Activated T-helper 2 cell treated with anti-CD3 and anti-CD28 coated beads, Interferon-gamma antibody, Interleukin-2, Interleukin-4, amounts not matched to agents 10 μg/mL and 5 μg/mL and 100 μg/mL, durations not matched to agents 14 hours and 24 hours and 36 hours (primary cell): ENCODE measurements around the gene DYNLL1. TPM values are rescaled to one million over a fixed set of nuclear protein-coding genes. Genes with fewer than 3 reads are reported as not detected.

ENCODE experiments used
- DNase-seq: peaks from one replicate; pipeline ENCODE4 v3.0.0; 2021; ENCODE audit warnings: low spot score
- H3K27ac Mint-ChIP-seq: one replicate; pipeline ENCODE4 v1.8.0; 2021; ENCODE audit warnings: mixed read lengths
- H3K27me3 Mint-ChIP-seq: one replicate; pipeline ENCODE4 v1.8.0; 2021; ENCODE audit warnings: low read depth, mixed read lengths
- H3K36me3 Mint-ChIP-seq: one replicate; pipeline ENCODE4 v1.8.0; 2021; ENCODE audit warnings: low read depth, mixed read lengths
- H3K4me1 Mint-ChIP-seq: one replicate; pipeline ENCODE4 v1.8.0; 2021; ENCODE audit warnings: low read depth, mixed read lengths
- H3K4me3 Mint-ChIP-seq: one replicate; pipeline ENCODE4 v1.8.0; 2021; ENCODE audit warnings: low read depth, mild to moderate bottlenecking, moderate library complexity, mixed read lengths
- H3K9me3 Mint-ChIP-seq: one replicate; pipeline ENCODE4 v1.8.0; 2021; ENCODE audit warnings: mixed read lengths
- intact Hi-C: fragments of 100-400 bp; cut with micrococcal nuclease; formaldehyde crosslinking; loops from one replicate; pipeline ENCODE4 v1.15.1; 2023
- total RNA-seq: library from RNA; stranded (reverse); gene quantifications from 2 replicates; pipeline ENCODE4 v1.2.3, GENCODE V29; 2022

The DYNLL1 gene
- total RNA-seq, 1 donor from 2014 or later = 323 TPM

DNA sequence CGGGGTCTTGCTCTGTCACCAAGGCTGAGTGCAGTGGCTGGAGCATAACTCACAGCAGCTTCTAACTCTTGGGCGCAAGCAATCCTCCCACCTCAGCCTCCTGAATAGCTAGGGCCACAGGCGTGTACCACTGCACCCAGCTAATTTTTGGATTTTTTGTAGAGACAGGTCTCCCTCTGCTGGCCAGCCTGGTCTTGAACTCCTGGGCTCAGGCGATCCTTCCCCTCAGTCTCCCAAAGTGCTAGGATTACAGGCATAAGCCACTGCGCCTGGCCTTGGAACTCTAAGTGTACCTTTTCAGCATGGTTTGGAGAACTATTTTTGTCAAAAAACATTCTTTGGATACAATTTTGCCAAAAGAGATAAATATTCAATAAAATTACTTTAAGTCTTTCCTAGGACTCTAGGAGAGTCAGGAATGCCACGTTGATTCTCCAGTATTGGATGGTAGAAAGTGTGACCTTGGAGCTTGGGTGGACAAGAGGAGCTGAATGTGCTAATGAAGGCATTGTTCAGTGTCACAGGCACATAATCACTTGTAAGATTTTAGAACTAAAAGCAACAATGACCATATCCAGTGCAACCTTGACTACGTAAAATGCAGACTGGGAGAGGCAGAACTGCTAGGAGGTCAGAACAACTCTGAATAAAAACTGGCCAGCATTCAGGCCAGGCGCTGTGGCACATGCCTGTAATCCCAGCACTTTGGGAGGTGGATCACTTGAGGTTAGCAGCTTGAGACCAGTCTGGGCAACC, 29.2 kb upstream of the DYNLL1 start:
- peaks cover 63% of the 10 kb centered on the region for H3K36me3 Mint-ChIP-seq
- peaks cover 33% of the 10 kb centered on the region for H3K4me1 Mint-ChIP-seq
- H3K27ac Mint-ChIP-seq = no peak overlapping the region
- no peak for DNase-seq
- no peaks in the 10 kb centered on the region for H3K27me3 Mint-ChIP-seq
- intact Hi-C loops = no loop called here
- no peaks in the 10 kb centered on the region for H3K9me3 Mint-ChIP-seq
- H3K4me3 Mint-ChIP-seq = peak overlapping the region; percentile 95

DNA sequence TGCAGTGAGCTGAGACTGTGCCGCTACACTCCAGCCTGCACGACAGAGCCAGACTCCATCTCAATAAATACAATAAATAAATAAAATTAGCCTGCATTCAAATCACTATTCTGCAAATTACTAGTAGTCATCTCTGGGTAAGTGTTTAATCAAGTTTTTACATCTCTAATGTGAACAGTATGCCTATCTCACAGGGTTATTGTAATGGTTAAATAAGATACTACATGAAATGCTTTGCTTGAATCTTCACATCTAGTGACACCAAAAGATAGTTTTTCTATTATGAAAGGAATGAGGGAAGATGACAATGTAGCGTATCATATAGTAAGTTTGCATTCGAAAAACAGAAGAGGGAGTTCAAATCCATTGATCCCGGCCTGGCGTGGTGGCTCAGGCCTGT, 28.5 kb upstream of the DYNLL1 start:
- H3K9me3 Mint-ChIP-seq = no peaks in the 10 kb centered on the region
- H3K4me1 Mint-ChIP-seq = peaks cover 36% of the 10 kb centered on the region
- peaks cover 56% of the 10 kb centered on the region for H3K36me3 Mint-ChIP-seq
- no peak for DNase-seq
- intact Hi-C loops = no loop called here
- H3K27me3 Mint-ChIP-seq = no peaks in the 10 kb centered on the region
- peak overlapping the region; percentile 95 for H3K4me3 Mint-ChIP-seq
- H3K27ac Mint-ChIP-seq = peak overlapping the region; percentile 6

DNA sequence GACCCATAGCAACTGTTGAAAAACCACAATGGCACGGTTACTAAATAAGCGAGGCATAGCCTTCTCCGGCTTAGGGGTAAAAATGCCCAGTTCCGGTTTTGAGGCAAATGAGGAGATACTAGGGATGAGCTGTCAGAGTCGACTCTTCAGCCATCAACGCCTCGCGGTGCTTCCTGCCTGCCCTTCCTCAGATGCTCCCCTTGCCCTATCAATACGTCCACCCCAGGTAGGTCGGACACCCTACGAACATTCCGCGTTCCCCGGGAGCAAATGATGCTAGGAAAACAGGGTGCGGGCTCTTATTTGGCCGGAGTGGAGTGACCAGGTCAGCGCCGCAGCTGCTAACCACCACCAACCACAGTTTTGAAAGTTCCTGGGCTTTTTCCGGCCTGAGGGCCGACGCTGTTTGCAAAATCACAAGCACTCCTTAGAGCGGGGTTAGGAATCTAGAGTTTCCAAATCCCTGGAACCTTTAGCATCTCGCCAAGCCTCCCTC, 27.5 kb upstream of the DYNLL1 start:
- intact Hi-C loops = loop anchor here (2.0 kb wide), 2 partner anchors 60 to 218 kb away; partner anchors contain the start of genes COQ5 and MLEC
- Mint-ChIP-seq H3K36me3 (peaks cover 48% of the 10 kb centered on the region), H3K9me3 (no peaks in the 10 kb centered on the region), H3K4me1 (peaks cover 37% of the 10 kb centered on the region), H3K4me3 (peak overlapping the region; percentile 95), H3K27me3 (no peaks in the 10 kb centered on the region), H3K27ac (peak overlapping the region; percentile 79)
- DNase-seq = no peak

DNA sequence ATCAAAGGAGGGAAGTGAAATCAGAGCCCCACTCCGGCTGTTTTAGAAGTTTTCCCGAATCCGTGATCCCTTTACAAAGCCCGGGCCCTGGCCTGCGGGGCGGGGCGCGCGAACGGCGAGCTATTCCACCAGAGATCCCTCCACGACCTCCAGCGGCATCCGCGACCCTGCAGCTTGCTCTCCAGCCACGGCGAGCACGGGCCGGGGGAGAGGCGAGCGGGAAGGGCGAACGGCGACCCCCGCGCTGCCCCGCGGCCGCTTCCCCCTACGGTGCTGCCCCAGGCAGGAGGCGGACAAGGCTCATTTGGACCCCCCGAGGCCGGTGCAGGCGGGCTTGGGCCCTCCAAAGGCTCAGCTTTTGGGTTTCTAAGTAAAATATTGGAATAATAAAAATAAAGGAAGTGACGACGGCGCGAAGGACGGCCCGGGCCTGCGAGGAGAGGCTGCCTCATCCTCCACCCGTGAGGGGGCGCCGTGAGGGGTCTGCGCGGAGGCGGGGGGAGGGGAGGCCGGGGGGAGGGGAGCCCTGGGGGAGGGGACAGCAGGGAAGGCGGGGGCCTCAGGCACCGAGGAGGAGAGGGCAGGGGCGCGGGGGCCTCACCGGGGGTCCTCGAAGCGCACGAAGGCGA, 27.0 kb upstream of the DYNLL1 start:
- no peaks in the 10 kb centered on the region for H3K27me3 Mint-ChIP-seq
- H3K4me3 Mint-ChIP-seq = peak overlapping the region; percentile 95
- intact Hi-C loops = loop anchor here (1.0 to 2.0 kb wide), 5 partner anchors 23 to 218 kb away; partner anchors contain the start of genes COQ5, DYNLL1, GATC and MLEC
- peaks cover 42% of the 10 kb centered on the region for H3K36me3 Mint-ChIP-seq
- DNase-seq = peak; percentile 32
- H3K27ac Mint-ChIP-seq = peak overlapping the region; percentile 81
- peaks cover 37% of the 10 kb centered on the region for H3K4me1 Mint-ChIP-seq
- no peaks in the 10 kb centered on the region for H3K9me3 Mint-ChIP-seq

DNA sequence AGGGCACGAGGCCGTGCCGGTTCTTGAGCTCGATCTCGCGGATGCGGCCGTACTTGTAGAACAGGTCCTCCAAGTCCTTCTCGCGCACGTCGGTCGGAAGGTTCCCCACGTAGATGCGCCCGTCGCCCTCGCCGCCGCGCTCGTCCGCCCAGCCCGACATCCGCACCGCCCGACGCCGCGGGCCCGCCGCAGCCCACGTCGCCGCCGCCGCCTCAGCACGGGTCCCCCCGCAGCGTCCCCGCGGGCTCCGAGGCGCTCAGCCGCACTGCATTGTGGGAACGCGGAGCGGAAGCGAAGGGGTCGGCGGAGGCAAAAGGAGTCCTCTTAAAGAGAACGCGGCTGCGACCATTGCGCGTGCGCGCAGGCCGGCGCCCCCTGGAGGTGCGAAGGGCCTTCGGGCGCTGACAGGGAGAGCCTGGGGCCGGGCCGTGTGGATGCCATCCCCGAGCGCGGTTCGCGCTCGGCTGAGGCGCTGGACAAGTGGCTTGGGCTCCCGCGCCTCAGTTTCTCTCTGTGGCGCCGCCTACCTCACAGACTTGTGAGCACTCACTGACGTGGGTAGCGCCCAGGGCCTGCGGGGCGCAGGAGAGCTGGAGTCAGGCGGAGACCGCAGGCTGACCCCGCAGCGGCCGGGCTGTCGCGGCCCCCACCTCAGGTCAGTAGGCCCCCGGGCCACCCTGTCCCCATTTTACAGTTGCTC, 26.3 kb upstream of the DYNLL1 start, which contains the start of gene SRSF9:
TSS of gene SRSF9 (minus strand) at position 299 of the 700 bp plus-strand sequence. CDS start at position 160, 139 bp downstream.
- Mint-ChIP-seq H3K36me3 (peaks cover 35% of the 10 kb centered on the region), H3K9me3 (no peaks in the 10 kb centered on the region), H3K4me1 (peaks cover 40% of the 10 kb centered on the region), H3K4me3 (peak within 1 kb of the TSS; percentile 95), H3K27me3 (peaks cover 2% of the 10 kb centered on the region), H3K27ac (peak within 1 kb of the TSS; percentile 81)
- DNase-seq = peak; percentile 96
- intact Hi-C loops = loop anchor here (1.0 to 2.0 kb wide), 5 partner anchors 23 to 217 kb away; partner anchors contain the start of genes COQ5, DYNLL1, GATC and MLEC

DNA sequence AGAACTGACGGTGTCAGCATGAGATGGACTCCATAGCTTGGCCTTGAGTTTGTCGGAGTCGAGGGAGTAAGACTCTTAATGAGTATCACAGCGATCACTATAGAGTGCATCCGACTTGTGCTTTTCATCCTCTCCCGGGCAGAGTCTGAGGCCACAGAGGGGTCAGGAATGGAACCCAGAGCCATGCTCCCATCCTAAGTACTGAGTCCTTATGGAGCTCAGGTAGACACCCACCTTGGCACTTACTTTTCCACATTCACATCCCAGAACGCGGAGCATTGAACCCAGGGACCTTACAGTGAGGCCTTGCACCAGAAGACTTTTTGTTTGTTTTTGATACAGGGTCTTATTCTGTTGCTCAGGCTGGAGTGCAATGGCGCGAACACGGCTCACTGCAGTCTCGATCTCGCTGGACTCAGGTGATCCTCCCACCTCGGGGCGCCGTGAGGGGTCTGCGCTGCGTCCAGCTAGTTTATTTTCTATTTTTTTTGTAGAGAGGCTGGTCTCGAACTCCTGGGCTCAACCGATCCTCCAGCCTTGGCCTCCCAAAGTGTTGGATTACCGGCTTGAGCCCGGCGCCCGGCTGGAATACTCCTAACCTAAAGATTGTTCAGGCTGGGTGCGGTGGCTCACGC, 25.6 kb upstream of the DYNLL1 start:
- H3K36me3 Mint-ChIP-seq = peaks cover 29% of the 10 kb centered on the region
- peaks cover 41% of the 10 kb centered on the region for H3K4me1 Mint-ChIP-seq
- no peaks in the 10 kb centered on the region for H3K9me3 Mint-ChIP-seq
- peaks cover 5% of the 10 kb centered on the region for H3K27me3 Mint-ChIP-seq
- H3K4me3 Mint-ChIP-seq = peak overlapping the region; percentile 95
- intact Hi-C loops = no loop called here
- peak overlapping the region; percentile 81 for H3K27ac Mint-ChIP-seq
- DNase-seq = no peak

DNA sequence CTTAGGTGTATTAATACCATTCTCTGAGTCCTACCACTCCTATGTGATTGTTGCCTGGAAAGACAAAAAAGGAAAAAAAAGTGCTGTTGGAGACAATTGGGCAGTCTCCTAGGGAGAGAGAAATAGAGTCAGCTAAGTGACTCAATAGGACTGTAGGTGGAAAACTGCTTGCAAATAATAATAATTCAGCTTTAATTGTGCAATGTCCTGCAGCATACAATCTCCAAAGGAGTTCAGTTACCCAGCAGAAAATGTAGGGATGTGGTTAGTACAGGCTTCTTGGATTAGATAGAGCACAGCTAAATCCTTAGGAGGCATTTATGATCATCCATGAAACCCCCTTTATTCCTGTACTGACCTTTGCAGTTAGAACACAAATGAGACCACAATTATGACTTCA, 23.4 kb upstream of the DYNLL1 start:
- H3K4me1 Mint-ChIP-seq = peaks cover 29% of the 10 kb centered on the region
- no peak for DNase-seq
- H3K36me3 Mint-ChIP-seq = peaks cover 11% of the 10 kb centered on the region
- intact Hi-C loops = no loop called here
- no peak overlapping the region for H3K27ac Mint-ChIP-seq
- no peaks in the 10 kb centered on the region for H3K9me3 Mint-ChIP-seq
- H3K27me3 Mint-ChIP-seq = peaks cover 5% of the 10 kb centered on the region
- no peak overlapping the region for H3K4me3 Mint-ChIP-seq

DNA sequence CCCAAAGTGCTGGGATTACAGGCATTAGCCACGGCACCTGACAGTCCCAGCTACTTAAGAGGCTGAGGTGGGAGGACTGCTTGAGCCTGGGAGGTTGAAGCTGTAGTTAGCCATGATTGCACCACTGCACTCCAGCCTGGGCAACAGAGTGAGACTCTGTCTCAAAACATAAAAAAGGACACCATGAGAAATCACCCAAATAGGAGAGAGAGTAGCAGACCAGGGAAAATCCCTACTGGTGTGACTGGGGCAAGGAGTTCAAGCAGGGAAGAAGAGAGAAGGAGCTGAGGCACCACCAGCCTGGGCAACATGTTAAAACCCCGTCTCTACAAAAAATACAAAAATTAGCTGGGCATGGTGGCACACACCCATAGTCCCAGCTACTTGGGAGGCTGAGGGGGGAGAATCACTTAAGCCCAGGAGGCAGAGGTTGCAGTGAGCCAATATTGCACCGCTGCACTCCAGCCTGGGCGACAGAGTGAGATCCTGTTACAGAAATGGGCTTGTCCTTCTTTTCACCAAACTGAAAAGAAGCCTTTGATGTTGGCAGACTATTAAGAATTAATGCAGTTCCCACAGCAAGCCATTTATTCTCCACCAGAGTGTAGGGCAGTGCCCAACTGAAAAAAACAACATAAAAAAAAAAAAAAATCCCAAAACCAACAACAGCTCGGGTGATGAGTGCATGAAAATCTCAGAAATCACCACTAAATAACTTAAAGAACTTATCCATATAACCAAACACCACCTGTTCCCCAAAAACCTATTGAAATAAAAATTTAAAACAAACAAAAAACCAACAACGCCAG, 21.9 kb upstream of the DYNLL1 start:
- Mint-ChIP-seq H3K9me3 (no peaks in the 10 kb centered on the region), H3K4me3 (no peak overlapping the region), H3K4me1 (peaks cover 21% of the 10 kb centered on the region), H3K27me3 (peaks cover 5% of the 10 kb centered on the region), H3K36me3 (peaks cover 3% of the 10 kb centered on the region), H3K27ac (no peak overlapping the region)
- no peak for DNase-seq
- intact Hi-C loops = no loop called here

DNA sequence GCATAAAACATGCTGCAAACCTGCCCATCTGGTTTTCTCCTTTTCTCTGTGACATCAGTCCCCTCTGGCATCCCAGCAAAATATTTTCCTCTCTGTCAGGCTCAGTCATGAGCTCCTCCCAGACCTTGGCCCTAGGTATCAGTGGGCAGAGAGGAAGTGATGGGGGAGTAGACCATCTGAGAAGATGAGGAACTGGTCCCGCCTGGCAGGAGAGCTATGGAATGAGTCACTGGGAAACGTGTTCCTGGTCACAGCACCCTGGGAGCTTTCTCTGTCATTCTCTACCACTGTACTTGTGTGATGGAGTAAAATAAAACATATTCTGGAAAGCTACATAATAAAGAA, 21.3 kb upstream of the DYNLL1 start:
- no peak overlapping the region for H3K4me3 Mint-ChIP-seq
- peaks cover 5% of the 10 kb centered on the region for H3K27me3 Mint-ChIP-seq
- H3K36me3 Mint-ChIP-seq = peaks cover 3% of the 10 kb centered on the region
- peaks cover 24% of the 10 kb centered on the region for H3K4me1 Mint-ChIP-seq
- DNase-seq = no peak
- intact Hi-C loops = no loop called here
- H3K9me3 Mint-ChIP-seq = no peaks in the 10 kb centered on the region
- H3K27ac Mint-ChIP-seq = no peak overlapping the region

DNA sequence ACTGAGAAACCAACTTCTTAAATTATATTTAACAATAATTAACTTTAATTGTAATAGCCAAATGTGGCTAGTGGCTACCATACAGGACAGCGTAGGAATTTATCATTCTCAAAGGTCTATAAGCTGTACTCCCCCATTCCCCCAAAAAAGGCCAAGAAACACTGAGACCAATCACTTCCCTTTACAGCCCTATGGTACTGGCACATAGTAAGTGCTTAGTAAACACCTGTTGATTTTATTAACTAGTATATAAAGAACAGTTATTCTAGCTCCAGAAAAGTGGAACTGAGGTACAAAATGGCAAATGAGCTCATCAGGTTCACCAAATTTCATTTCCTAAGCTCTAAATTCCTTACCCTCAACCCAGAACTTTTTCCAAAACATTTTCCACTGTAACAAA, 20.3 kb upstream of the DYNLL1 start:
- H3K9me3 Mint-ChIP-seq = no peaks in the 10 kb centered on the region
- H3K4me3 Mint-ChIP-seq = no peak overlapping the region
- no peak for DNase-seq
- intact Hi-C loops = no loop called here
- peaks cover 5% of the 10 kb centered on the region for H3K27me3 Mint-ChIP-seq
- H3K27ac Mint-ChIP-seq = no peak overlapping the region
- peaks cover 23% of the 10 kb centered on the region for H3K4me1 Mint-ChIP-seq
- H3K36me3 Mint-ChIP-seq = no peaks in the 10 kb centered on the region

DNA sequence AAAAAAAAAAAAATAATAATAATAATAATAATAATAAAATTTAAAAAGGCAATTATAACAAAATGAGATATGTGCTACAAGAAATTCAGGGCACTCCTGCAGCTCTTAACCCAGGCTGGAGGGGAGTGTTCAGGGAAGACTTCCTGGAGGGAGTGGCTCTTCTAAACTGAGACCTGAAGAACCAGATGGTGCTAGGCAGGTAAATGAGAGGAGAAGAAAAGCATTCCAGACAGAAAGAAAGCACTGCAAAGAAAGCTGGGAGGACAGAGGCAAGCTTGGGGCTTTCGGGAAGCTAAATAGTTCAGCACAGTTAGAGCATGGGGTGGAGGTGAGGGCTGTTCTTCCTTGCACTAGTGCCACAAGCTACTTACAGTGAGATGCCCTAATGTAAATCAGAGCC, 16.5 kb upstream of the DYNLL1 start:
- H3K4me1 Mint-ChIP-seq = peaks cover 16% of the 10 kb centered on the region
- no peak for DNase-seq
- H3K36me3 Mint-ChIP-seq = no peaks in the 10 kb centered on the region
- intact Hi-C loops = no loop called here
- H3K9me3 Mint-ChIP-seq = no peaks in the 10 kb centered on the region
- no peak overlapping the region for H3K4me3 Mint-ChIP-seq
- H3K27me3 Mint-ChIP-seq = peaks cover 4% of the 10 kb centered on the region
- H3K27ac Mint-ChIP-seq = no peak overlapping the region

DNA sequence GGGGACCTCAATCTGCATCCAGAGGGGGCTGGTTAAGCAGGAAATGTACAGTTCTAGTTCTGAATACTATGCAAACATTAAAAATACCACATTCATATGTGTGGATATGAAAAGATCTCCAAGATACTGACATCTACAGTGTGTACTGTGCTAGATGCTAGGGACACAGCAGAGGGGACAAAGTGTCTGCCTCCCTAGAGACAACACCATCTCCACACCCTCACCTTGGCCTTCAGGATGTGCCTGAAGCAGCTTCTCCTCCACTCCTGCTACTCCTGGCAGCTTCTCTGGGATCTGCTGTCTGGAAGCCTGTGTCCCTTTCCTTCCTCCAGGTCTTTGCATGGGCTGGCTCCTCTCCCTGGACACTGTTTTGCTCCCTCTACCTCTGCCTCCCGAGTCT, 15.7 kb upstream of the DYNLL1 start:
- Mint-ChIP-seq H3K27me3 (no peaks in the 10 kb centered on the region), H3K9me3 (no peaks in the 10 kb centered on the region), H3K4me3 (no peak overlapping the region), H3K4me1 (peaks cover 12% of the 10 kb centered on the region), H3K36me3 (no peaks in the 10 kb centered on the region), H3K27ac (no peak overlapping the region)
- no peak for DNase-seq
- intact Hi-C loops = no loop called here
